Esophagus muscularis mucosa (tissue), 3 donors: ENCODE results near the gene SMIM13.

Experiments used
- POLR2AphosphoS5 ChIP-seq, 2 donors: sonication (generic); formaldehyde crosslinking; IDR thresholded peaks; one replicate each; pipeline ENCODE4 v1.6.1; 2017; ENCODE audit warnings: antibody characterized with exemption in 2 of 2
- TF ChIP-seq, protein P1 (sequence below), 3 experiments: fragments of 200-600 bp in 2 of 3; fragments of 450-650 bp in 1 of 3; sonication (generic) in 2 of 3; IDR thresholded peaks; one replicate each; pipeline ENCODE4 v1.5.1; 2017 to 2019; ENCODE audit warnings: antibody characterized with exemption in 3 of 3, mild to moderate bottlenecking in 2 of 3, moderate library complexity in 1 of 3

DNA sequence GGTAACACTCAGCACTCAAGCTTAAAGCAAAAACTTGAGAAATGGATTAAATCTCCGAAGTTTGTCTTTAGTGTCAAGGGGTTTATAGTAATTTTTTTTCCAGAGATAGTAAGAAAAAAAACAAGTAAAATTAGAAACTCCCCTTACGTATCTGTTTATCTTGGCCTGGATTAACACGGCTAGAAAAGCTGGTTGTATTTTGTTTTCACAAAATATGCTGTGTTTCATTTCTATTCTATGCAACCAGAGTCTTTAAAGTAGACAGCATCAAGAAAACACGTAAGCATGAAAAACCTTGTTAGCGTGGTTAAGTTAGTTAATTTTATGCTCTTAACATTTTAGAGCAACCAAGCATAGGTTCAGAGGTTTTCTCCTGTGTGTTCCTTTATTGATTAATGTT, 39.6 kb downstream of the SMIM13 start:
- TF ChIP-seq POLR2AphosphoS5 (IDR thresholded peaks at IDR 0.05), result no peak
- TF ChIP-seq, protein P1, sequence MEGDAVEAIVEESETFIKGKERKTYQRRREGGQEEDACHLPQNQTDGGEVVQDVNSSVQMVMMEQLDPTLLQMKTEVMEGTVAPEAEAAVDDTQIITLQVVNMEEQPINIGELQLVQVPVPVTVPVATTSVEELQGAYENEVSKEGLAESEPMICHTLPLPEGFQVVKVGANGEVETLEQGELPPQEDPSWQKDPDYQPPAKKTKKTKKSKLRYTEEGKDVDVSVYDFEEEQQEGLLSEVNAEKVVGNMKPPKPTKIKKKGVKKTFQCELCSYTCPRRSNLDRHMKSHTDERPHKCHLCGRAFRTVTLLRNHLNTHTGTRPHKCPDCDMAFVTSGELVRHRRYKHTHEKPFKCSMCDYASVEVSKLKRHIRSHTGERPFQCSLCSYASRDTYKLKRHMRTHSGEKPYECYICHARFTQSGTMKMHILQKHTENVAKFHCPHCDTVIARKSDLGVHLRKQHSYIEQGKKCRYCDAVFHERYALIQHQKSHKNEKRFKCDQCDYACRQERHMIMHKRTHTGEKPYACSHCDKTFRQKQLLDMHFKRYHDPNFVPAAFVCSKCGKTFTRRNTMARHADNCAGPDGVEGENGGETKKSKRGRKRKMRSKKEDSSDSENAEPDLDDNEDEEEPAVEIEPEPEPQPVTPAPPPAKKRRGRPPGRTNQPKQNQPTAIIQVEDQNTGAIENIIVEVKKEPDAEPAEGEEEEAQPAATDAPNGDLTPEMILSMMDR (IDR thresholded peaks at IDR 0.05), result no peak
